Lower leg skin (tissue), 4 donors: ENCODE results near the gene S100A4. TPM values are rescaled to one million over a fixed set of nuclear protein-coding genes. Genes with fewer than 3 reads are reported as not detected.
"Not testable (repeated sequence)": the region's sequence is repeated elsewhere in the genome, so short reads cannot be mapped to it uniquely, and the experiment has no call there.

Source experiments
- DNase-seq, 2 donors: peaks; one replicate each; pipeline ENCODE4 v3.0.0-alpha.2; 2019; ENCODE audit warnings: low spot score in 2 of 2
- H3K4me3 ChIP-seq: fragments of 200-600 bp; sonication (generic); 2 replicates; pipeline ENCODE4 v1.5.1; 2017; ENCODE audit warnings: mild to moderate bottlenecking, low read depth; ENCODE audit not compliant: poor library complexity, severe bottlenecking
- POLR2A ChIP-seq, 2 donors: fragments of 450-650 bp; IDR thresholded peaks; one replicate each; pipeline ENCODE4 v1.6.1; 2016 to 2017; ENCODE audit warnings: antibody characterized with exemption in 2 of 2, mild to moderate bottlenecking in 1 of 2, moderate library complexity in 1 of 2
- WGBS, 2 donors: methylation state at CpG; one replicate each; pipeline ENCODE4 v1.1.5; 2018; 5-methylcytosine and 5-hydroxymethylcytosine counted together
- intact Hi-C: fragments of 100-400 bp; cut with DNase I; formaldehyde crosslinking; loops from one replicate; pipeline ENCODE4 v1.15.0; 2023; ENCODE audit warnings: low total_unique reads
- total RNA-seq, 4 donors: library from RNA; depleted of rRNA; stranded (reverse); fragments of >200 nt; gene quantifications; one replicate each; pipeline ENCODE4 v1.1.0, GENCODE V29; 2016
- TF ChIP-seq, protein P1 (sequence below), 3 donors: fragments of 450-650 bp; IDR thresholded peaks; one replicate each; pipeline ENCODE4 v1.5.1; 2016; ENCODE audit warnings: antibody characterized with exemption in 3 of 3, mild to moderate bottlenecking in 3 of 3, moderate library complexity in 2 of 3

The S100A4 gene
- total RNA-seq, 4 donors from 2014 or later, result 94.4 to 215 (median 146) TPM

DNA sequence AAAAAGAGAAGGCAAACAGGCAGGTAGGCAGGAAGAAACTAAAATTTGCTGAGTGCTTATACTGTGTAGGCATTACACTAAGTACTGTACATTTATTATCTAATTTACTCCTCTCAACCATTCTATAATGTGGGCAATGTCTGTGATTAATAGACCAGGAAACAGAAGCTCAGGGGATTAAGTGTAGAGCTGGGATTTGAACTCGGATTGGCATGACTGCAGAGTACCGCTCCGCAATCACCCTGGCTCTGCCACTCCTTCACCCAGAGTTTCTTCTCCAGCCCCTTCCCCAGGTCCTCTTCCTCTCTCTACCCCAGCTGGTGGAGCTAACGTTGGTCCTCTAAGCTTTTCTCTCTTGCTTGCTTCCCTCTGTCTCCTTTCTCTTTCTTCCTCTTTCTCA lies 31.5 kb upstream of the S100A4 start:
- TF ChIP-seq, protein P1, sequence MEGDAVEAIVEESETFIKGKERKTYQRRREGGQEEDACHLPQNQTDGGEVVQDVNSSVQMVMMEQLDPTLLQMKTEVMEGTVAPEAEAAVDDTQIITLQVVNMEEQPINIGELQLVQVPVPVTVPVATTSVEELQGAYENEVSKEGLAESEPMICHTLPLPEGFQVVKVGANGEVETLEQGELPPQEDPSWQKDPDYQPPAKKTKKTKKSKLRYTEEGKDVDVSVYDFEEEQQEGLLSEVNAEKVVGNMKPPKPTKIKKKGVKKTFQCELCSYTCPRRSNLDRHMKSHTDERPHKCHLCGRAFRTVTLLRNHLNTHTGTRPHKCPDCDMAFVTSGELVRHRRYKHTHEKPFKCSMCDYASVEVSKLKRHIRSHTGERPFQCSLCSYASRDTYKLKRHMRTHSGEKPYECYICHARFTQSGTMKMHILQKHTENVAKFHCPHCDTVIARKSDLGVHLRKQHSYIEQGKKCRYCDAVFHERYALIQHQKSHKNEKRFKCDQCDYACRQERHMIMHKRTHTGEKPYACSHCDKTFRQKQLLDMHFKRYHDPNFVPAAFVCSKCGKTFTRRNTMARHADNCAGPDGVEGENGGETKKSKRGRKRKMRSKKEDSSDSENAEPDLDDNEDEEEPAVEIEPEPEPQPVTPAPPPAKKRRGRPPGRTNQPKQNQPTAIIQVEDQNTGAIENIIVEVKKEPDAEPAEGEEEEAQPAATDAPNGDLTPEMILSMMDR (IDR thresholded peaks at IDR 0.05), result no peak
- no peak for TF ChIP-seq POLR2A (IDR thresholded peaks at IDR 0.05)
- intact Hi-C loops, result loop anchor here (10.0 kb wide), 2 partner anchors 88 to 178 kb away; no protein-coding TSS in a partner anchor
- no peak for DNase-seq
- H3K4me3 ChIP-seq, result no peak overlapping the region
- WGBS, 2 donors, result 54 to 61% methylated on average over 4 of the region's 4 CpGs

DNA sequence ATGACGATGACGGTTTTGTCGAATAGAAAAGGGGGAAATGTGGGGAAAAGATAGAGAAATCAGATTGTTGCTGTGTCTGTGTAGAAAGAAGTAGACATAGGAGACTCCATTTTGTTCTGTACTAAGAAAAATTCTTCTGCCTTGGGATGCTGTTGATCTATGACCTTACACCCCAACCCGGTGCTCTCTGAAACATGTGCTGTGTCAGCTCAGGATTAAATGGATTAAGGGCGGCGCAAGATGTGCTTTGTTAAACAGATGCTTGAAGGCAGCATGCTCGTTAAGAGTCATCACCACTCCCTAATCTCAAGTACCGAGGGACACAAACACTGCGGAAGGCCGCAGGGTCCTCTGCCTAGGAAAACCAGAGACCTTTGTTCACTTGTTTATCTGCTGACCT lies 29.9 kb upstream of the S100A4 start:
- intact Hi-C loops, result loop anchor here (10.0 kb wide), 2 partner anchors 89 to 179 kb away; no protein-coding TSS in a partner anchor
- not testable (repeated sequence) for H3K4me3 ChIP-seq, DNase-seq
- WGBS, 2 donors, result 86 to 87% methylated on average over 10 of the region's 10 CpGs

DNA sequence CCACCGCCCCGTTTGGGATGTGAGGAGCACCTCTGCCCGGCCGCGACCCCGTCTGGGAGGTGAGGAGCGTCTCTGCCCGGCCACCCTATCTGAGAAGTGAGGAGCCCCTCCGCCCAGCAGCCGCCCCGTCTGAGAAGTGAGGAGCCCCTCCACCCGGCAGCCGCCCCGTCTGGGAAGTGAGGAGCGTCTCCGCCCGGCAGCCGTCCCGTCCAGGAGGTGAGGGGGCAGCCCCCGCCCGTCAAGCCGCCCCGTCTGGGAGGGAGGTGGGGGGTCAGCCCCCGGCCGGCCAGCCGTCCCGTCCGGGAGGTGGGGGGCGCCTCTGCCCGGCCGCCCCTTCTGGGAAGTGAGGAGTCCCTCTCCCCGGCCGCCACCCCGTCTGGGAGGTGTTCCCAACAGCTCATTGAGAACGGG lies 29.5 kb upstream of the S100A4 start:
- WGBS, 2 donors, result 92% methylated on average over 27 of the region's 35 CpGs
- intact Hi-C loops, result loop anchor here (10.0 kb wide), 2 partner anchors 90 to 180 kb away; no protein-coding TSS in a partner anchor
- not testable (repeated sequence) for DNase-seq, H3K4me3 ChIP-seq

DNA sequence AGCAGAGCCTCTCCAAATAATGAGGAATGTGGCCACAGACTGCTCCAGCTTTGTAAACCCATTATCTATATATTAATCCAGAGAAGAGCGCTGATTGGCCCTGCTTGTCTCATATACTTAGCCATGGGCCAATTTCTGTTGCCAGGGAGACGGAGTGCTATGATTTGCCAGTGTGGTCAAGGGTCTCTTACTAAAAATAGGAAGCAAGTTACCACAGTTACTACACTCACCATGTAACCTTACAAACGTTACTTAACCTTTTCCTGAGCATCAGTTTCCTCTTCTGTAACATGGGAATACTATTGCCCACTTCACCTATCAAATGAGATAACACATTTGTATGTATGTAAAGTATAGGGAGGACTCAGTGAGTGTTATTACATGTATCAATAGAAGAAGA lies 27.7 kb upstream of the S100A4 start:
- WGBS, 2 donors, result 70 to 83% methylated on average over 3 of the region's 3 CpGs
- no peak overlapping the region for H3K4me3 ChIP-seq
- intact Hi-C loops, result loop anchor here (10.0 kb wide), 2 partner anchors 91 to 181 kb away; no protein-coding TSS in a partner anchor
- DNase-seq, result no peak
- TF ChIP-seq, protein P1 (IDR thresholded peaks at IDR 0.05), result no peak
- TF ChIP-seq POLR2A (IDR thresholded peaks at IDR 0.05), result no peak

GRCh38 chr1:153572569-153573015 lies 27.0 kb upstream of the S100A4 start:
- peak; percentile 85 to 94 for DNase-seq
- intact Hi-C loops, result loop anchor here (10.0 kb wide), 2 partner anchors 92 to 182 kb away; no protein-coding TSS in a partner anchor
- WGBS, 2 donors, result 4 to 7% methylated on average over 3 of the region's 3 CpGs
- H3K4me3 ChIP-seq, result no peak overlapping the region
- TF ChIP-seq, protein P1 (IDR thresholded peaks at IDR 0.05), result no peak
- TF ChIP-seq POLR2A (IDR thresholded peaks at IDR 0.05), result no peak

DNA sequence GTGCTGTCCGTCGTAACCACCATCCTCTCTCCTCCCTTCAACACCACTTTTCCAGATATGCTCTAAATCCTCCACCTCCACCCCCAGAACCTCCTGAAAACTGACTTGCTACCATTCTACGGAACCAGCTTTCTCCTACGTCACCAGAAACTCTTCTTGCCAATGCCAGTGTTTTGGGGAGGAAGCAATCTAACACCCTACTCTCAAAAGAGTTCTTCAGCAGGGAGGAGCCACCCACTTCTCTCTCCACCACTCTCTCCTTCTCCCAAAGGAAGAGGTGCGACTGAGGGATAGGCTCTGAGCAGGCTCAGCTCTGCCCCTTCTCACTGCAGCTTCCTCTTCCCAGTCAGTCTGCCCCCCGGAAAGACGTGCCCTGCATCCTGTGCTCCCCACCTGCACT lies 26.1 kb upstream of the S100A4 start:
- no peak overlapping the region for H3K4me3 ChIP-seq
- TF ChIP-seq POLR2A (IDR thresholded peaks at IDR 0.05), result no peak
- TF ChIP-seq, protein P1 (IDR thresholded peaks at IDR 0.05), result no peak
- intact Hi-C loops, result loop anchor here (10.0 kb wide), 2 partner anchors 93 to 183 kb away; no protein-coding TSS in a partner anchor
- DNase-seq, result no peak
- WGBS, 2 donors, result 77 to 78% methylated on average over 7 of the region's 7 CpGs

DNA sequence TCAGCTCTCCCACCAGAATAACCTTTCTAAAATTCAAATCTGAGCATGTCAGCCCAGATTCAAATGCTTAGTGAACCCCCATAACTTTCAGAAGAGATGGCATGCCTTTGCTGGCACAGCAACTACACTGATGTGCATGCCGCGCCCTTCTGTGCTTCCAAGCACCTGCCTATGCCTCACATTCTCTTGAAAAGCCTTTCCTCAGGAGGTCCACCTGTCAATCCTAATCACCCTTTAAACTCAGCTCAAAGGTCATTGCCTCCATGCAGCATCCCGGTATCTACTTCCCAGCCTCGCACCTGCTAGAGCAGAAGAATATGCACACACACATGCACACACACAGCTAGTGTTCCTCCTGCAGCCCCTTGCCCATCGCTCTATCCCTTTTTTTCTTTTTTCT lies 25.3 kb upstream of the S100A4 start:
- 88 to 95% methylated on average over 5 of the region's 5 CpGs for WGBS, 2 donors
- TF ChIP-seq POLR2A (IDR thresholded peaks at IDR 0.05), result no peak
- TF ChIP-seq, protein P1 (IDR thresholded peaks at IDR 0.05), result no peak
- no peak for DNase-seq
- intact Hi-C loops, result loop anchor here (10.0 kb wide), 2 partner anchors 94 to 184 kb away; no protein-coding TSS in a partner anchor
- H3K4me3 ChIP-seq, result no peak overlapping the region
